GM23248 (cell line): Measurements from ENCODE around the gene NR3C1.

Source experiments
- EZH2 ChIP-seq: fragments of 200-600 bp; sonication (generic); IDR thresholded peaks from 2 replicates; pipeline ENCODE4 v1.6.1; 2018; ENCODE audit warnings: antibody characterized with exemption, mild to moderate bottlenecking; ENCODE audit not compliant: insufficient read depth, poor library complexity, severe bottlenecking
- EZH2phosphoT487 ChIP-seq: fragments of 200-600 bp; sonication (generic); IDR thresholded peaks from 2 replicates; pipeline ENCODE4 v1.6.1; 2018; ENCODE audit warnings: antibody characterized with exemption, moderate library complexity, mild to moderate bottlenecking, low read depth; ENCODE audit not compliant: insufficient read depth

- TF ChIP-seq EZH2phosphoT487 = no peak
- no peak for TF ChIP-seq EZH2
These were observed 52.5 kb downstream of the NR3C1 start for GRCh38 chr5:143350751-143351602.
